ENCODE data around the gene ICAM2.

ICAM2 gene

GRCh38 chr17:63973247-63973646, 47.2 kb downstream of the ICAM2 start:
- DNase-seq = no peak
- H3K27me3 Mint-ChIP-seq (ENCODE audit: low read depth, poor library complexity) = peaks cover 10% of the 10 kb centered on the region
- TF ChIP-seq CTCF (IDR thresholded peaks at IDR 0.05) = no peak
- H3K36me3 Mint-ChIP-seq (ENCODE audit: low read depth) = no peaks in the 10 kb centered on the region
- peaks cover 17% of the 10 kb centered on the region for H3K4me1 Mint-ChIP-seq
- H3K27ac Mint-ChIP-seq = no peak overlapping the region
- H3K4me3 Mint-ChIP-seq = no peak overlapping the region
- no peaks in the 10 kb centered on the region for H3K9me3 Mint-ChIP-seq

- Mint-ChIP-seq H3K4me1 (peaks cover 17% of the 10 kb centered on the region), H3K36me3 (ENCODE audit: low read depth) (no peaks in the 10 kb centered on the region), H3K4me3 (no peak within 1 kb of the TSS), H3K27me3 (ENCODE audit: low read depth, poor library complexity) (peaks cover 10% of the 10 kb centered on the region), H3K9me3 (no peaks in the 10 kb centered on the region), H3K27ac (no peak within 1 kb of the TSS)
- no peak for DNase-seq
- TF ChIP-seq CTCF (IDR thresholded peaks at IDR 0.05) = no peak
These were observed 47.6 kb downstream of the ICAM2 start, which contains the start of gene SCN4A for GRCh38 chr17:63972796-63973195. TSS of gene SCN4A (minus strand) at chr17:63972918. CDS start at chr17:63972841, 77 bp downstream.

GRCh38 chr17:63969278-63969677, 51.2 kb downstream of the ICAM2 start:
- Mint-ChIP-seq H3K27me3 (ENCODE audit: low read depth, poor library complexity) (peaks cover 10% of the 10 kb centered on the region), H3K9me3 (no peaks in the 10 kb centered on the region), H3K4me1 (peaks cover 8% of the 10 kb centered on the region), H3K27ac (no peak overlapping the region), H3K36me3 (ENCODE audit: low read depth) (no peaks in the 10 kb centered on the region), H3K4me3 (no peak overlapping the region)
- DNase-seq = no peak
- no peak for TF ChIP-seq CTCF (IDR thresholded peaks at IDR 0.05)

GRCh38 chr17:63967953-63968352, 52.5 kb downstream of the ICAM2 start:
- Mint-ChIP-seq H3K9me3 (no peaks in the 10 kb centered on the region), H3K27me3 (ENCODE audit: low read depth, poor library complexity) (peaks cover 6% of the 10 kb centered on the region), H3K4me3 (no peak overlapping the region), H3K27ac (no peak overlapping the region), H3K36me3 (ENCODE audit: low read depth) (no peaks in the 10 kb centered on the region), H3K4me1 (peaks cover 2% of the 10 kb centered on the region)
- DNase-seq = no peak
- TF ChIP-seq CTCF (IDR thresholded peaks at IDR 0.05) = no peak

- H3K36me3 Mint-ChIP-seq (ENCODE audit: low read depth) = no peaks in the 10 kb centered on the region
- H3K27ac Mint-ChIP-seq = no peak overlapping the region
- peaks cover 11% of the 10 kb centered on the region for H3K4me1 Mint-ChIP-seq
These were observed 53.7 kb downstream of the ICAM2 start for GRCh38 chr17:63966646-63967264.

More at GRCh38 chr17:63966646-63967264, 53.7 kb downstream of the ICAM2 start:
- Mint-ChIP-seq H3K27me3 (ENCODE audit: low read depth, poor library complexity) (peaks cover 9% of the 10 kb centered on the region), H3K4me3 (no peak overlapping the region), H3K9me3 (no peaks in the 10 kb centered on the region)
- TF ChIP-seq CTCF (IDR thresholded peaks at IDR 0.05) = no peak
- DNase-seq = no peak
